ENCODE data around the gene PCDHGC5. TPM values are rescaled to one million over a fixed set of nuclear protein-coding genes. Genes with fewer than 3 reads are reported as not detected.

Gene PCDHGC5
- total RNA-seq, 1 experiment from 2014 or later: 2.1 TPM

- no TSS peak for BruUV-seq (replicated peaks)
- CTCF ChIA-PET: interaction anchor here (1.1 kb wide), 1 partner anchor 79 kb away, joined by 3 read pairs; no protein-coding TSS in a partner anchor
- intact Hi-C loops (cut with micrococcal nuclease; ENCODE audit: unreplicated experiment): no loop called here
Measured at GRCh38 chr5:141487131-141487530, 1.8 kb upstream of the PCDHGC5 start.

GRCh38 chr5:141489841-141490240, 960 bp downstream of the PCDHGC5 start:
- Mint-ChIP-seq H3K27me3 (ENCODE audit: unreplicated experiment) (no peaks in the 10 kb centered on the region), H3K4me1 (ENCODE audit: low read depth, unreplicated experiment) (no peaks in the 10 kb centered on the region), H3K9me3 (ENCODE audit: low read depth, unreplicated experiment) (peaks cover 4% of the 10 kb centered on the region), H3K36me3 (ENCODE audit: insufficient read depth, unreplicated experiment) (peaks cover 9% of the 10 kb centered on the region), H3K27ac (ENCODE audit: unreplicated experiment) (no peak overlapping the region), H3K4me3 (ENCODE audit: low read depth, unreplicated experiment) (no peak overlapping the region)
- no TSS peak for BruUV-seq (replicated peaks)
- intact Hi-C loops (cut with micrococcal nuclease; ENCODE audit: unreplicated experiment): no loop called here
- no peak for TF ChIP-seq CTCF (IDR thresholded peaks at IDR 0.05; ENCODE audit: unreplicated experiment)
- CTCF ChIA-PET: no interaction called here
- DNase-seq: no peak

More at GRCh38 chr5:141487131-141487530, 1.8 kb upstream of the PCDHGC5 start:
- peaks cover 12% of the 10 kb centered on the region for H3K36me3 Mint-ChIP-seq (ENCODE audit: insufficient read depth, unreplicated experiment)
- peaks cover 8% of the 10 kb centered on the region for H3K9me3 Mint-ChIP-seq (ENCODE audit: low read depth, unreplicated experiment)
- H3K4me1 Mint-ChIP-seq (ENCODE audit: low read depth, unreplicated experiment): no peaks in the 10 kb centered on the region
- no peak for TF ChIP-seq CTCF (IDR thresholded peaks at IDR 0.05; ENCODE audit: unreplicated experiment)
- no peak overlapping the region for H3K4me3 Mint-ChIP-seq (ENCODE audit: low read depth, unreplicated experiment)
- DNase-seq: no peak
- H3K27ac Mint-ChIP-seq (ENCODE audit: unreplicated experiment): peak overlapping the region; percentile 6
- H3K27me3 Mint-ChIP-seq (ENCODE audit: unreplicated experiment): no peaks in the 10 kb centered on the region

- CTCF ChIA-PET: no interaction called here
- intact Hi-C loops (cut with micrococcal nuclease; ENCODE audit: unreplicated experiment): no loop called here
- H3K4me1 Mint-ChIP-seq (ENCODE audit: low read depth, unreplicated experiment): no peaks in the 10 kb centered on the region
- peaks cover 4% of the 10 kb centered on the region for H3K9me3 Mint-ChIP-seq (ENCODE audit: low read depth, unreplicated experiment)
- peaks cover 6% of the 10 kb centered on the region for H3K36me3 Mint-ChIP-seq (ENCODE audit: insufficient read depth, unreplicated experiment)
- H3K27me3 Mint-ChIP-seq (ENCODE audit: unreplicated experiment): no peaks in the 10 kb centered on the region
- no peak overlapping the region for H3K27ac Mint-ChIP-seq (ENCODE audit: unreplicated experiment)
- no peak for DNase-seq
- no TSS peak for BruUV-seq (replicated peaks)
- no peak overlapping the region for H3K4me3 Mint-ChIP-seq (ENCODE audit: low read depth, unreplicated experiment)
- TF ChIP-seq CTCF (IDR thresholded peaks at IDR 0.05; ENCODE audit: unreplicated experiment): no peak
Measured at GRCh38 chr5:141490271-141490670, 1.4 kb downstream of the PCDHGC5 start.

GRCh38 chr5:141490771-141491170, 1.9 kb downstream of the PCDHGC5 start:
- BruUV-seq (replicated peaks): no TSS peak
- intact Hi-C loops (cut with micrococcal nuclease; ENCODE audit: unreplicated experiment): no loop called here
- CTCF ChIA-PET: no interaction called here
- Mint-ChIP-seq H3K27ac (ENCODE audit: unreplicated experiment) (no peak overlapping the region), H3K9me3 (ENCODE audit: low read depth, unreplicated experiment) (peaks cover 4% of the 10 kb centered on the region), H3K27me3 (ENCODE audit: unreplicated experiment) (no peaks in the 10 kb centered on the region), H3K4me3 (ENCODE audit: low read depth, unreplicated experiment) (no peak overlapping the region), H3K4me1 (ENCODE audit: low read depth, unreplicated experiment) (no peaks in the 10 kb centered on the region), H3K36me3 (ENCODE audit: insufficient read depth, unreplicated experiment) (peaks cover 6% of the 10 kb centered on the region)
- TF ChIP-seq CTCF (IDR thresholded peaks at IDR 0.05; ENCODE audit: unreplicated experiment): no peak
- DNase-seq: no peak
